ENCODE results near the gene HECA.
A peak's percentile ranks its signal among the peaks of the same experiment; 100 is the strongest.
"Not testable (repeated sequence)": the region's sequence is repeated elsewhere in the genome, so short reads cannot be mapped to it uniquely, and the experiment has no call there.

The HECA gene

GRCh38 chr6:139135578-139136545, 982 bp downstream of the HECA start:
- peak in 1 of 2 donors; percentile 34 for DNase-seq (ENCODE audit: low read depth in 2 of 2)

GRCh38 chr6:139137706-139138105, 2.8 kb downstream of the HECA start:
- DNase-seq (ENCODE audit: low read depth in 2 of 2): no peak

GRCh38 chr6:139140854-139141253, 6.0 kb downstream of the HECA start:
- DNase-seq (ENCODE audit: low read depth in 2 of 2): not testable (repeated sequence)

- DNase-seq (ENCODE audit: low read depth in 2 of 2): no peak
These were observed 7.4 kb downstream of the HECA start for GRCh38 chr6:139142262-139142661.

- DNase-seq (ENCODE audit: low read depth in 2 of 2): no peak
These were observed 8.2 kb downstream of the HECA start for GRCh38 chr6:139143111-139143510.

- DNase-seq (ENCODE audit: low read depth in 2 of 2): no peak
These were observed 9.7 kb downstream of the HECA start for GRCh38 chr6:139144490-139145085.

GRCh38 chr6:139145661-139146060, 10.8 kb downstream of the HECA start:
- no peak for DNase-seq (ENCODE audit: low read depth in 2 of 2)

- DNase-seq (ENCODE audit: low read depth in 2 of 2): no peak
These were observed 11.4 kb downstream of the HECA start for GRCh38 chr6:139146317-139146726.

GRCh38 chr6:139147628-139148027, 12.7 kb downstream of the HECA start:
- DNase-seq (ENCODE audit: low read depth in 2 of 2): no peak

GRCh38 chr6:139148557-139149235, 13.8 kb downstream of the HECA start:
- DNase-seq (ENCODE audit: low read depth in 2 of 2): no peak

- no peak for DNase-seq (ENCODE audit: low read depth in 2 of 2)
These were observed 14.5 kb downstream of the HECA start for GRCh38 chr6:139149383-139149782.

GRCh38 chr6:139150920-139151319, 16.0 kb downstream of the HECA start:
- no peak for DNase-seq (ENCODE audit: low read depth in 2 of 2)

GRCh38 chr6:139151425-139152087, 16.7 kb downstream of the HECA start:
- DNase-seq (ENCODE audit: low read depth in 2 of 2): no peak

GRCh38 chr6:139152088-139152891, 17.4 kb downstream of the HECA start:
- DNase-seq (ENCODE audit: low read depth in 2 of 2): no peak

- DNase-seq (ENCODE audit: low read depth in 2 of 2): no peak
These were observed 18.0 kb downstream of the HECA start for GRCh38 chr6:139152892-139153271.

- no peak for DNase-seq (ENCODE audit: low read depth in 2 of 2)
These were observed 19.0 kb downstream of the HECA start for GRCh38 chr6:139153855-139154254.

GRCh38 chr6:139154881-139155547, 20.1 kb downstream of the HECA start:
- no peak for DNase-seq (ENCODE audit: low read depth in 2 of 2)

GRCh38 chr6:139156102-139156501, 21.2 kb downstream of the HECA start:
- no peak for DNase-seq (ENCODE audit: low read depth in 2 of 2)

GRCh38 chr6:139156551-139156950, 21.7 kb downstream of the HECA start:
- DNase-seq (ENCODE audit: low read depth in 2 of 2): no peak

GRCh38 chr6:139157086-139157485, 22.2 kb downstream of the HECA start:
- DNase-seq (ENCODE audit: low read depth in 2 of 2): not testable (repeated sequence)

- no peak for DNase-seq (ENCODE audit: low read depth in 2 of 2)
These were observed 24.1 kb downstream of the HECA start for GRCh38 chr6:139159016-139159415.
